GM18861 (cell line): ENCODE results near the gene ARHGAP22.

Experiments used
- ATAC-seq: cut with Tn5 transposase; IDR thresholded peaks from one replicate; pipeline ENCODE4 v1.9.1; 2021; ENCODE audit not compliant: unreplicated experiment

ARHGAP22 gene

DNA sequence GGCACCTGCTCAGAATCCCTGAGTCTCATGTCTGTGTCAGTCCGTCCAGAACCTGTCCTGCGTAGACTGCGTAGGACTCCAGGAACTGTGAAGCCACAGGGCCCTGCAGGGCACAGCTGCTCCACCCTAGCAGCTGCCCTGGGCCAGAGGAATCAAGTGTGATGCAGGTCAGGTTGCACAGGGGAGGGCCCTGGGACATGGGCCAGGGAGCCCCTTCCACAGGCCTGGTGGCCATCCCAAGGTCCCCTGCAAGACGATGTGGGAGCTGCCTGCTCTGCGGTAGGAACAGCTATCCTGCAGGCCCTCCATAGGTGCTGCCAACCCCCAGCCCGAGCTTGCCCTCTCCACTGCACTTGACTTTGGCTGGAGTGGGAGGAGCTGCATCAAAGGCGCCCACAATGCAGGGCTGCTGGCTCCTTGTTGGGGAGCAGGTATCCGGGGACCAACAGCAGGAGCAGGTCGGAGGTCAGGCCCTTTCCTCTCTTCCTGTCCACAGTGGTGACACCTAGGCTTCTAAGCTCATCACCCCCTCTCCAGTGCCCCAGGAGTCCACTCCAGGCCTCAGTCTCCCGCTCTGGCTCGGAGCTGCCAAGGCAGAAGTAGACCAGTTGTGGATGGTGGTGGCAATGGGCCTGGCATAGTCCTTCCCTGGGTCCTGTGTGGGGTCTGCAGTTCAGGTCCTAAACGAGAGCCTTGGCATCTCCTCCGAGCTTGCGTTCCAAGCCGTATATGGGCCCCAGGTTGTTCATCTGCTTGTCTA, 149.3 kb downstream of the ARHGAP22 start:
- ATAC-seq: no peak

DNA sequence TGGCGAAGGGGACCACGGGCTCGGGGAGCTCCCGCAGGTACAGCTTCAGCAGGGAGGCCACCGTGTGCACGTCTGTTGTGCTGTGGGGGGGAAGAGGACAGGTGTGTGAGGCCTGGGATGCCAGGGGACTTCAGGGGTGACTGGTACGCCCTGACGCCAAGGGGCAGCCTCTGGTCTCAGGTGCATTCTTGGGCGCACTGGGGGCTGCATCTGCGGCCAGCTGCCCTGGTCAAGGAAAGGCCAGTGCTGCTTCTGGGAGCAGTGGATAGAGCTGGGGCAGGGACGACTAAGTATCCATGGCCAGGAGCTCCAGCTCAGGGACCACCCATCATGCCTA, 149.8 kb downstream of the ARHGAP22 start:
- ATAC-seq: no peak

DNA sequence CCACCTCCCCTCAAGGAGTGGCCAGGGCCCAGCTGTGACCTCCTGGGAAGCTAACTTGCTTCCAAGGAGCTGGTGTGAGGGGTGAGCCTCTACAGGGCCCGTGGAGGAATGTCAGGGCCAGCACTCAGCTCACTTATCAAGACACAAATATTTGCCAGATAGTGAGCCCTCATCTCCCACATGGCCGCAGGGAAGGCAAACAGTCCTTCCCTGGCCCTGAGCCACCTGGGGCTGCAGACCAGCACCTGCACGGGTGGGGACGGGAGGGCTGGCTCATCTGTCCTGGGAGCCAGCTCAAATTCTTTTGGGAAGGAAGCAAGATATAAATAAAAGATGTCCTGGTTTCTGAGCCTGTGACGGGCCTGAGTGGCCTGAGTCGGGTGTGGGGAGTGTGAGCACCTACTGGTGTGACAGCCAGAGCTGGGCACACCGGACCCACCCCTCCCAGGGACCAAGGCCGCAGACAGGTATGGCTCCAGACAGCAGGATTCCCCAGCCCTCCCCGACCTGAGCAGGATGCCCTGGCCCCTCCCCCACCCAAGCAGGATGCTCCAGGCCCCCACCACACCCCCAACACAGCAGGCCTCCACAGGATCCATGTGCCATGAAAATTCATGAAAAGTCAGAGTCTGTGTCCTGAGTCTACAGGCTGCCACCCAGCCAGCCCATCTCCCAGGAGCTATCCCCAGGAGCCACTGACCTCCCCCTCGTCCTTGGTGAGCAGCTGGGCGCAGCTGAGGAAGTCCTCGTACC, 150.4 kb downstream of the ARHGAP22 start:
- no peak for ATAC-seq

DNA sequence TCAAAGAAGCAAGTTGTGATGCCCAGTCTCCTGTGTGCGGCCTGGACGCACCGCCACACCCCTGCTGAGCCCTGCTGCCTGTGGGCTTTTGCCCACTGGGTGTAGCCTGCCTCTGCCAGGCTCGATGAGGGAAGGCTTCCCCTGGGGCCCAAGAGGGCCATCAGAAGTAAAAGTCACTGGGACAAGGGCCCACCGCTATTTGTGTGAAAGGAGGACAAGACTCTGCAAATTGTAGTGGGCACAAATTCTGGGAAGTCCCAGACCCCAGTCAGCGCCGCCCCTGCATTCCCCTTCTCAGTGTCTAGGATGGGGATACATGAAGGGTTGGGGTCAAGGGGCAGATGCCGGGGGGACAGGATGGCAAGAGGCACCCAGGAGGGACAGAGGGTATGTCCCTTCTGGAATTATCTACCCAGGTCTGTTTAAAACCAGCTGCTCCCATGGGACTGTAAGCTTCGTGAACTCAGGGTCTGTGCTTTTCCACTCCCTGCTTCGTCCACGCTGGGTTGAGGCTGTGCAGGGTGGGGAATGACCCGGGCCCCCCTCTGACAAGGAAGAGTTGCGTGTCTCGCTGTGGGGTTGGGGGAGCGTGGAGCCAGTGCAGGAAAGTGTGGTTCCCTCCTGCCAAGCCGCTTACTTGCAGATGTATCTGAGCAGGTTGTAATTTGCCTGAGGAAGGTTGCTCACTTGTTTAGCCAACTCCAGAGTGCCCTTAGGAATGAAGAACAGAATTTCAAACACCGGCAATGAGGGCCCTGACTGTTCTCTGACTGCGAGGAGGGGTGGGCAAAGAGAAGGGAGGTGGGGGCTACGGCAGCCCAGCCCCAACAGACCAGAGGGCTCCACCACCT, 151.2 kb downstream of the ARHGAP22 start:
- ATAC-seq: no peak

DNA sequence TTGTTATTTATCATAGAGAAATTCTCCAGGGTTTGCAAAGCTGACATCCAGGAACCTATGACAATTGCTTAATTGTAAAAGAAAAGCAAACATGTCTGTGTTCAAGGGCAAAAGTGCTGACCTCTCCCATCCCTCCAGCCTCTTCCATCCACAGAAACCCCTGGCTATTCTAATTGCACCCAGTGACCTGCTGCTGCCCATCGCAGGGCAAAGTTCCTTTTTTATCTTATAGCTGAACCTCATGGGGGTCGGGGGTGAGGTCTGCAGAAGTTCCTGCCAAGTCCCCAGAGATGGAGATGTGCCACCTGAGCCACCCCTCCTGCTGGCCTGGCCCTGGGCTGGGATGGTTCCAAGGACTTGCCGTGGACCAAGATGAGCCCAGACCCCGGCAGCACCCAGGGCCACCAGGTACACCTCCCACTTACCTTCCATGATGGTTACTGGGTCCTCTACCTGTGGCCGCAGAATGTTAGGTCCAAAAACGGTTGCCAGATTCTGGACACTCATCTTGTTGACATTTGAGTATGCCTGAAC, 151.9 kb downstream of the ARHGAP22 start:
- ATAC-seq: no peak

DNA sequence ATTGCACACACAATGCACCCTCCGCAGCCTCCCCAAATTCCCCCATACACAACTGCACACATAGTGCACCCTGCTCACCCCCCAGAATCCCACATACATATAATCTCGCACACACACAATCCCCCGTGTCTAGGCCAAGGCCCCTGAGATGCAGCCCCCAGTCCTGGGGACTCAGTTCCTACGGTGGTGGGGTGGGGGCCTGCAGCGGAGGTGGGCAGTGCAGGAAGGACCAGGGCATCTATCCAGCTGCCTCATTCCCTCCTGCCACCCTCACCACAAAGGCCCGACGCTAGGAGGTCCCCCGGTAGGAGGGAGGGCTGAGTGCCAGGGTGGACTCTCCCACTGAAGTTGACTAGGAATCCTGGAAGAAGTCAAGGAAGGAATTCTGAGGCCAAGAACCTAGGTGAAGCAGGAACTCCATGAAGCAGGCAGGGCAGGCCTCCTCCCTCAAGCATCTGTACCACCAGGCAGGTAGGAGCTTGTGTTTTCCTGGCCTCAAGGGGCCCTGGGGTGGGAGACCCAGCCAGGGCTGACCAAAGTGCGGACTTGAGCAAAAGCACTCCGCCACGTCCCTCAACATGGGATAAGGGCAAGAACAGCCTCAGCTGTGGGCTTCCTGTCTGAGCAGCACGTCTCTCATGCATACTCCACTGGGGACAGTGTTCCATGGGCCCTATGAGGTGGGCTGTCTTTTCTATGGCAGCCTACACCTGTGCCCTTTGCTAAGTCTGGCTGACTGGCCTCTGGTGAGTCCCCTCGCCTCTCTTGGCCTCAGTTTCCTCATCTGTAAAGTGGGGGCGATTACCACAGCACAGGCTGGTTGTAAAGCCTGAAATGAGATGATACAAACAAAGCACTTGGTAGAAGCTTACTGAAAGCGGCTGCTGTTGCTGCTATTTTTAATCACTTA, 152.6 kb downstream of the ARHGAP22 start:
- ATAC-seq: no peak

DNA sequence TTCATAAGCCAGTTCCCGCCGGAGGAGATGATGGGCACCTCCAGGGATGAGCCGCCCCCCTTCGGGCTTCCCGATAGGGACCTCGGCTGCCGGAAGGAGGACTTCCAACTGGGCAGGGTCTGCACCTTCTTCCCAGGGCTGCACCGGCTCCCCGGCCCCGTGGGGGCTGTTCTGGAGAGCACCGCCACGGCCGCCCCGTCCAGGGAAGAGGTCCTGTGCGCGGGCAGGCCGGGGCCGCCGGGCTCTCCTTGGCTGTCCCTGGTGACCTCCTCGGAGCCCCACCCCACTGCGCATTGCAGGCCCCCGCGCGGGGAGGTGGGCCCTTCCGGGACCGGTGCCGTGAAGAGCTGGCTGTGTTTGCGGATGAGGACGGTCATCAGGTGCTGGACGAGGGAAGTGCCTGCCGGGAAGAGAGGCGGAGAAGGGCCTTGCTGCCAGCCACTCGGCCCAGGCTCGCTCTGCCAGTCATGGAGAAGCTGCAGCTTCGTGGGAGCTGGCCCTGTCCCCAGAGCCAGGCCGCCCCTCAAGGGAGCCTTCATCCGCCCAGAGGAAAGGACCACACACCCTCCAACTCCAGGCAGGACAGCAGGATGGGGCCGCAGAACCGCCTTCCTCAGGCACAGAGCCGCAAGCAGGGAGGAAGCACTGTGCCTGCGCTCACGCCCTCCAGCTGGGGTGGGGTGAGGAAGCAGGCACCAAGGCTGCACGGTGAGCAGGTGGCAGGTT, 154.0 kb downstream of the ARHGAP22 start:
- no peak for ATAC-seq

DNA sequence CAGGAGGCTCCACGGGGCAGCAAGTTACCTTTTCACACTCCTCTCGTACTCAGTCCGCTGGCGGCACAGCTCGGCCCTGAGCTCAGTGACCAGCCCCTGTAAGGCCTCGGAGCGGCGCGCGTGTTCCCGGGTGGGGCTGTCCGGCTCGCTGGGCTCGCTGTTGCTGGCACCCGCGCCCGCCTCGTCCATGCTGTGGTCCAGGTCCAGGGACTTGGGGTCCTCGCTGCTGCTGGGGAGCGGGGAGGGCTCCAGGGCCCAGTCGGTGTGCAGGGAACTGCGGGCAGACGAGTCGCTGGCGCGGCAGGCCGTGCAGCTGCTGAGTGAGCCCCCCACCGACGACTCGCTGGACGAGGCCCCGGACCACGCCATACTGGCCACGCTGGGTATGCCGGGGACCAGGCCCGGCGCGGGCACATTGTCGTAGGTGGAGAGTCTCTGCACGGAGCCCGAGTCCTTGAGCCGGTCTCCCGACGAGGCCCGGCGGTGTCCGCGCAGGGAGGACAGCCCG, 154.6 kb downstream of the ARHGAP22 start:
- ATAC-seq: no peak

DNA sequence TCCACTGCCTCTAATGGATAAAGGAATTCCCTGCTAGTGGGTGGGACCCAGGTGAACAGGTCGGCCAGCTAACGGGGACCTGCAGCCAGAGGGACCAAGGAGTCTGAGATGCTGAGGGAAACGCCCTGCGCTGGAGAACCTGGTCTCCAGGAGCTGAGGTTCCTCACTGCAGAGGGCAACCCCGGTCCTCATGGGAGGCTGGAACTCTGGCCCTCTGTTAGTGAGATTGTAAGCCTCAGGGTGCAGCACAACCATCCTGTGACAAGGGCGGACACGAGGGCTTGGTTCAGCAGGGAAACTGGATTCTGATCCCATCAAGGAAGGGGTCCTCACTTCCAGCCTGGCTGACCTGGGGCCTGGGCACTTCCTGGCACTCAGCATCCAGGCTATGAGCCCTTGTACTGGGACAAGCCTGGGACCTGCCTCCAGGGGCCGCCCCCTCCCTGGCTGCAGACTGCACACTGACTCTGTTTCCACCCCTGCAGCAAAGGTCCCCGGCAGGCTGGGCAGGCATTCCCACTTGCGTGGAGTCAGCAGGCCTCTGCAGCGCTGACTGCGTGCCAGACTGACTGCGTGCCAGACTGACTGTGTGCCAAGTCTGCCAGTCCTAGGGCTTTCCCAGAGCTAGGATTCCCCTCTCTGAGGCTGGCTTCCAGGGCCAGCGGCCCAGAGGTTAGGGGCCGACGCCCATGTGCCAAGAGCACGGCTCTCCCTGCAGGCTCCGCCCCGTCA, 155.2 kb downstream of the ARHGAP22 start:
- no peak for ATAC-seq

DNA sequence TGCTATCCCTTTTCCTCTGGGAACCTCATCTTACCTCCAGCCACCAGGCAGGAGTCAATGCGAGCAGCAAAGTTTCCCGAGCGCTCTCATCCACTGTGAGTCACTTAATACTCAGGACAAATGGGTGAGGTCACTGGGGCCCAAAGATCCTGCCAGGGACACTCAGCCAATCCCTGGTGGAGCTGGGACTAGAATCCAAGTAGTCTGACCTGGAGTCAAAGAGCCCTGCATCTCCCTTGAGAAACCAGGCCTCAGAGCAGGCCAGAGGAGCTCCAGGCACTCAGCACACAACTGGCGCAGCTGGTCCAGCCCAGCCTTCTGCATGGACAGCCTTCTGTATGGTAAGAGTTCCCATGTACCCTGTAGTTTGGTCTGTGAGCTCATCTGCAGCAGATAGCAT, 156.1 kb downstream of the ARHGAP22 start:
- no peak for ATAC-seq

DNA sequence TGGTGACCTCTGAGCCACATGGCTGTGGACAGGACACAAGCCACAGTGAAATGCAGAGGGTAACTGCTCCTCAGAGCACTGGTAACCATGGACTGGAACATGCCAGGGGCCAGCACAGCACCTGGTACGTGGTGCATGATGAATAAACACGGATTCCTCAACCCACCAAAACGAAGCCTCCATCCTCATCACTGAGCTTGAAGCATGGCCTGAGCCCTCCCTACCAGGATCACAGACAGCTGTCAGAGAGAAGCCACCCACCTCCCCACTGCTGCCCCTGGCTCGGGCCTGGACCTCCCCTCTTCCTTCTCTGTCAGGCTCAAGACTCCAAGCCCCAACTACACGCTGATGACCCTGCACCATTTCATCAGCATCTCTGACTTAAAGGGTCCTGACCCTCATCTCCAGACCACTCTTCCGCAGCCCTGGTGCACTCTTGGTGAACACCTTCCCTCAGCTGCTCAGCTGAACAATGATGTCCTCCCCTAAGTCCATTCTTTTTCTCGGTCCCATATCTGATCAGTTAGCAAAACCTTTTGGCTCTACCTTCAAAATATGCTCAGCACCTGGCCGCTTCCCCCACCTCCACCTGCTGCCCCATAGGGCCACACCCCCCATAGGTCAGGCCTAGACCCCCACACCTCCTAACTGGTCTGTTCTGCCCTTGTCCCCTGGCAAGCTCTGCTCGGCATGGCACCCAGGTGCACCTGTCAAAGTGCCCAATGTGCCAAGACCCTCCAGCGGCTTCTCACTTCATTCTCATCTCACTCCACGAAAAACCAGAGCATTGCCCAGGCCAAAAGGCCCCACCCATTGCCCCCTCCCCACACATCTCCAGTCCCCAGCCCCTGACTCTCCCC, 157.3 kb downstream of the ARHGAP22 start:
- ATAC-seq: no peak

DNA sequence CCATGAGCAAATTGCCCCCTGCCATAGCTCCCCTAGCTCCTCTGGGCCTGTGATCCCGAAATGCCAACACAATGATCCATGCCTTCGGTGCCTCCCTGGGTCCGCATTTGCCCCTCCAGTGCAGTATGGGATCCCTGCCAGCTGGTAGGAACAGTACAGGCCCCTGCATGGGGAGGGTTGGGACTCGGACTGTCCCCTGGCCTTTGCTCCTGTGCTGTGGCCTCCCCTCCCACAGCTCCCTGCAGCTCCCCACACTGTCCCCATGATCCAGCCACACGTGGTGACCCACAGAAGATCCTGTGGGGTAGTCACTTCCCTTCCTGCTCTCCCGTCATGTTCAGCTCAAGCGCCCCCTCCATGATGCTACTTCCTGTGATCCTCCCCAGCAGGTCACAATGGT, 158.1 kb downstream of the ARHGAP22 start:
- ATAC-seq: no peak

DNA sequence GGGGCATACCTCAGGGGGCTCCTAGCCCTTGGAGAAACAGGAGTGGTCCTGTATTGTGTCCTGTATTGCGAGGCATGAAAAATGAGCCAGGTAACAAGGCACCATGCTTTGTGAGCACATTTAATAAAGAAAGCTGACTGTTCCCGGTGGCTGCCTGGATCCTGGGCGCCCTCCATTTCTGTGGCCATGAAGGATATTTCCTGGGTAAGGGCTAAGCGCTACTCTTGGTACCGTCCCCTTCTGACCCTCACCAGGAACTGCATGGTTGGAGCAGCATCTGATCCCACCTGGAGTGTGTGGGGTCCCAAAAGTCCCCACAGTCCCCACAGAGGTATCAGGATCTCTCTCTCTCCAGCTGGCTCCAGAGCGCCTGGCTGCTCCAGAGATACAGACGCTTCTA, 158.9 kb downstream of the ARHGAP22 start:
- ATAC-seq: no peak

DNA sequence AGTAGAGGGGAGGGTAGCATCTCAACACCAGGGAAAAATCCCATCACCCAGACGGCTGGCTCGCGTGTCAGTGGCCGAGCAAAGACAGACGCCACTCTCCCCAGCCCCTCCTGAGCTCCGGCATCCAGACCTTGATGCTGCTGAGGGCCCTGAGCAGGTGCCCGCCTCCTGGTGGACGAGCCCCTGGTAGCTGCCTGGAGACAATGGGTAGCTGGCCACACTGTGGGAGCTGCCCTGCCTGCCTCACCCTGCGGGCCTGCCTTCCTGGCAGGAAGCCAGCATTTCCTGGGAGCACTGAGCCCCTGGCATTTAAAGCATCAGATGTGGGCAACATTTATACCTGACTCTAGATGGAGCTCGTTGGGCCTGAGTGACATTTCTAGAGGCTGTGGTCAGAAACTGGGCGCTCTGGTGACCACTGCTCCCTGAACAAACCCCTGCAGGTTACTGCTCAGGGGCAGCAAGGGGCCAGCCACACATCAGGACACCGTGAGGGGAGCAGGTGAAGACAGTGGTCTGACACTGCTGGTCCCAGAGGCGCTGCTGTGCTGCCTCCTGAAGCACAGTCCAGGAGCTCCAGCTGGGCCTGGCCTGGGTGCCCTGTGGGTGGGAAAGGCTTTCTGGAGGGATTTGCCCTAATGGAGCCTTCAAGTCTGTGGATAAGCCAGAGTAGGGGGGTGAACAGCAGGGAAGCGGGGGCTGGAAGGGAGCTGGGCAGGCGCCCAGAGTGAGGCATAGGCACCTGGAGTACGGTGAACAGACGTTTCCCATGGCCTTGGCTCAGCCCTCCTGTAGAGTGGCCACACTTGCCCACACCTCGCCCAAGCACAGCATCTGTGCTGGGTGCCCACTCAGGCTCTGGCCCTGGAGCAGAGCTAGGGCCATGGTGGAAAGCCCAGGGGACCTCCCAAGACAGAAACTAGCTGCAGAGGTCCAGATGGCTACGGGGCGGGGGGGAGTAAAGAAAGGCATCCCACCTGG, 159.7 kb downstream of the ARHGAP22 start:
- no peak for ATAC-seq

DNA sequence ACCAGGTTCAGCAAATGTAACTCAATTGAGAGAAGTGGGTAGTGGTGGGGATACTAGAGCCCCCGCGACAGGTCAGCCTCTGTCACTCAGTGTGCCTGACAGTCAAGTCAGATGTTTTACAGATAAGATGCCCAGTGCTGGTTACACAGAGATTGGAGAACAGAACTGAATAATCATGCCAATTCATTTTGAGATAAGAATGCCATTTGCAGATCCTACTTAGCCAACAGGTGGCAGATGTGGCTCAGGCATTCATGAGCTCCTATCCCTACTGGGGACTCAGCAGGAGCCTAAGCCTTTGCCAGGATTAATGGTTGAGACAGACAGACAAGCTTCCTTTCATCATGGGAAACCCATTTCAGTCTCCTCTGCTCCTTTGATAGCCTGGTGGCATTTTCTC, 160.6 kb downstream of the ARHGAP22 start:
- ATAC-seq: no peak

DNA sequence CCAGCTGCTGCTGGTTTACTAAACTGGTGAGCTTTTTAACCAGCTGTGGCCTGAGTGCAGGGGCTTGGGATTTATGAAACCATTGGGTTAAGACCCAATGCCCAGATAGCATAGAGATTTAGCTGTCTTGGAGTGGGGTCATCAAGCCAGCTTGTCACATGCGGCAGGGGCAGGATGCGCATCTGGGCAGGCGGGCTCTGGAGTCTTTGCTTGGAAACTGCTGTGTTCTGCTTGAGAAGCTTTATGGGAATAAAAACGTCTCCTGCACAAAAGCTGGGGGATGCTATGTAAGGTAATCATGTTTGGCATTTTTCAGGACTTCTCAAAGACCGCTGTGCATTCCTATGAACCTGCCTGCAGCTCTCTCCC, 162.1 kb downstream of the ARHGAP22 start:
- no peak for ATAC-seq
